ENCODE data around the gene ROR2.

The ROR2 gene

DNA sequence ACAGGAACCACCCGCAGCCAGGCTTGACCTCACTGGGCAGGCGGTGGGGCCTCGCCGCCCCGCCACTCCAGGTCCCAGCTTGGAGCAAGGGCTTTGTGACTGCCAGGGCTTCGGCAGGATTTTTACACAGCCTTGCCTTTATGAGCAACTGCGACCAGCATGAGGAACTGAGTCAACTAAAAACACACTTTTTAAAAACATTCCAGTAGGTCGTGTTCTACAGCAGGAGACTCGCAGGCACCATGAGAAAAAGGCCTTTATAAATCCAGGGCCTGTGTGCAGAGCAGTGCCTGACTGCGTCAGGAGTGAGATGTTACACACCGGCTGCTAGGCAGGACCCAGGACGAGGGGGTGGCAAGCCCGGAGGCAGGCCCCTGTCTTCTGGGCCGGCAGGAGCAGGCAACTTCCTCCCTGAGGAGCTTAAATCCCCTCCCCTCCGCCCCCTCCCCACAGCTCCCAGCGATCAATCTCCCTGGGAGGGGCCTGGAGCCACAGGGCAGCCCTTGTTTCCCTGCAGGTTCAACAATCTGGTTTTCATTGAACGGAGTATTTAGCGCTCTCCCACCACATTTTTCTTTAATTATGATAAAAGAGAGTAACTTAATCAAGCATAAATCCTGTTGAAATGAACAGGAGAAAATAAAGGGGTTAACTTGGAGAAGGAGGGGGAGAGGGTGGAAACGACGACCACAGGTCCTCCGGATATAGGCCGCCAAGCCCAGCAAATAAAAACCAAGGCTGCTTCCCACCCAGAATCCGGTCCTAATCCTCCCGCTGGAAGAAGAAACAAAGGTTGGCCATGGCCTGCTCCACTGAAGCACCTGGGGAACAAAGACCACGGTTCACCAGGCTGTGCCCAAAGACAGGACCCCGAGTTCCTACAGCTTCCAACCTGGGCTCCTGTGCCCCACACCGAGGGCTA lies 92.5 kb downstream of the ROR2 start:
- TF ChIP-seq CTCF (IDR thresholded peaks at IDR 0.05) (no peak), ZFX (IDR thresholded peaks at IDR 0.05; ENCODE audit: borderline replicate concordance) (no peak)
- H3K27ac ChIP-seq, result no peak overlapping the region

- H3K27ac ChIP-seq, result no peak overlapping the region
- TF ChIP-seq ZFX (IDR thresholded peaks at IDR 0.05; ENCODE audit: borderline replicate concordance) (no peak), CTCF (IDR thresholded peaks at IDR 0.05) (no peak)
Observed at GRCh38 chr9:91856419-91856818, 93.6 kb downstream of the ROR2 start.

GRCh38 chr9:91855196-91855595 lies 94.8 kb downstream of the ROR2 start:
- H3K27ac ChIP-seq, result no peak overlapping the region
- TF ChIP-seq ZFX (IDR thresholded peaks at IDR 0.05; ENCODE audit: borderline replicate concordance) (no peak), CTCF (IDR thresholded peaks at IDR 0.05) (no peak)

DNA sequence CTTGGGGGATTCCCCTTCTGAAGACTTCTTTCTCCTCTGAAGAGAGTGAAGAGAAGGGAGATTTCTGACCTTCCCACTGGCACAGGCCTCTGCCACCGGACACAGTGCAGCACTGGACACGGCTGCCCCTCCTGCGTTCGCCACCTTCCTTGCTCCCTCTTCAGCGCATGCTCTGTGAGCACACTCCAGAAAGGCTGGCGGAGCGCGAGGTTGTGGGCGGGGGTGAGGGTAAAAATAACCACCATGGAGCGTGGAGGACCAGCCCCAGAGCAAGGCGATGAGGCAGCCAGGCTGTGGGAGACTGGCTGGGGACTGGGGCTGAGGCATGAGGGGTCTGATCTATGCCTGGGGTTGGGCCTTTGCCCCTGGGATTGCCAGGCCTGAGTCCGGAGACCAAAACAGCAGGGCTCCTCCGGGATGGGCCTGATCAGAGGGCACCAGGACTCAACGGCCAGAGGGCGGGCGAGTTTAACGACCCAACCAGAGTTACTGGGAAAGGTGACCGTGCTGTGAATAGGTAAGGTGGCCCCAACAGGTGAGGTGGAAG lies 97.2 kb downstream of the ROR2 start:
- TF ChIP-seq CTCF (IDR thresholded peaks at IDR 0.05) (no peak), ZFX (IDR thresholded peaks at IDR 0.05; ENCODE audit: borderline replicate concordance) (no peak)

DNA sequence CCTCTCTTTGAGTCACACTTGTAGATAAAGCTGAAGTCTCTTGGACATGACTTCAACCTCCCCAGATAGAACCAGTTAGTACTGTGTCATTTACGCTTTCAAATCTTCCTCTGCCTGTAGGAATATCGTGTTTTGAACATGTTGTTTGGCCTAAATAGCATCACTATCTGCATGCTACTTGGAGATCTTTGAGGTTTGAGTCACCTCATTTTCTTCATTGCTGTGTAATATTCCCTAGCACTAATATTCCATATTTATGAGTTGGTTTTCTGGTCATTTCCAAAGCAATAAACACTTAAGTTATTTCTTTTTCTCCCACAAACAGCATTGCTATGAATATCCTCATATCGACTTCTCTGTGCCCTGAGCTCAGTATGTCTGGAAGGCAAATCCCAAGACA lies 100.3 kb downstream of the ROR2 start:
- no peak overlapping the region for H3K27ac ChIP-seq
- TF ChIP-seq CTCF (IDR thresholded peaks at IDR 0.05), result no peak

More for the DNA sequence above, 97.2 kb downstream of the ROR2 start:
- no peak overlapping the region for H3K27ac ChIP-seq

DNA sequence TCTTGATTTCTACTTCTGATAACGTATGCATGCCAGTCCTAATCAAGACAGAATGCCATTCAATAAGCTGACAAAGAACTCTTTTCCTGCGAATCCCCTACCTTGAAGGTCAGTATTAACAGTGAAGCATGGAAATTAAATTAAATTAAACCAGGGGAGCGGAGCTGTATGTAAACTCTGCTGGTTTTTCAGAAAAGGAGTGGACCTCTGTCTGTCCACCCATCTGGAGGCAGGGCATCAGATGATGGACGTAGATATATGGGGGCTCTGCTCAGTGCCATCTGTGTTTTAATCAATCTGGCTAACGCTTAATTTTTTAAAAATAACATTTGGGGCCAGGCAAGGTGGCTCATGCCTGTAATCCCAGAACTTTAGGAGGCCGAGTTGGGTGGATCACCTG lies 101.9 kb downstream of the ROR2 start:
- H3K27ac ChIP-seq, result no peak overlapping the region
- TF ChIP-seq ZFX (IDR thresholded peaks at IDR 0.05; ENCODE audit: borderline replicate concordance), result no peak
- TF ChIP-seq CTCF (IDR thresholded peaks at IDR 0.05), result no peak

- no peak overlapping the region for H3K27ac ChIP-seq
- TF ChIP-seq CTCF (IDR thresholded peaks at IDR 0.05), result no peak
- TF ChIP-seq ZFX (IDR thresholded peaks at IDR 0.05; ENCODE audit: borderline replicate concordance), result no peak
Observed at GRCh38 chr9:91847581-91848091, 102.4 kb downstream of the ROR2 start.

Data from 22Rv1 (cell line).